K562 (cell line): ENCODE measurements around the gene CTF1. TPM values are rescaled to one million over a fixed set of nuclear protein-coding genes. Genes with fewer than 3 reads are reported as not detected.

Experiments used
- CCAR2 ChIP-seq: fragments of 200-400 bp; formaldehyde crosslinking; IDR thresholded peaks from 2 replicates; pipeline ENCODE4 v1.6.1; 2017; ENCODE audit warnings: mild to moderate bottlenecking, low read depth, low read length
- CHCHD3 ChIP-seq: fragments of 250-450 bp; sonication (Bioruptor Pico); IDR thresholded peaks from 2 replicates; pipeline ENCODE4 v2.1.2; 2022; ENCODE audit warnings: mild to moderate bottlenecking
- EHMT2 ChIP-seq: fragments of 450-650 bp; IDR thresholded peaks from 2 replicates; pipeline ENCODE4 v1.6.1; 2018; ENCODE audit warnings: antibody characterized with exemption
- L3MBTL2 ChIP-seq: fragments of 450-650 bp; IDR thresholded peaks from 2 replicates; pipeline ENCODE4 v1.6.1; 2016; ENCODE audit warnings: mild to moderate bottlenecking, moderate library complexity
- MAFF ChIP-seq: IDR thresholded peaks from 2 replicates; pipeline ENCODE4 v1.6.1; 2012; ENCODE audit warnings: low read length, improper control_type of control experiment
- MCM2 ChIP-seq: fragments of 450-650 bp; IDR thresholded peaks from 2 replicates; pipeline ENCODE4 v1.6.1; 2017; ENCODE audit warnings: low read depth, mild to moderate bottlenecking
- RBFOX2 ChIP-seq: fragments of 200-400 bp; formaldehyde crosslinking; IDR thresholded peaks from 2 replicates; pipeline ENCODE4 v1.6.1; 2017; ENCODE audit warnings: low read depth, mild to moderate bottlenecking, low read length, moderate library complexity
- SIN3A ChIP-seq, 2 experiments: fragments of 150-350 bp in 1 of 2; IDR thresholded peaks; 2 replicates each; pipeline ENCODE4 v1.6.1; 2011 to 2016; ENCODE audit warnings: borderline replicate concordance in 2 of 2, low read depth in 2 of 2, low read length in 2 of 2, mild to moderate bottlenecking in 2 of 2, moderate library complexity in 2 of 2; ENCODE audit not compliant: control insufficient read depth in 1 of 2
- STAT6 ChIP-seq: sonication (generic); formaldehyde crosslinking; IDR thresholded peaks from 2 replicates; pipeline ENCODE4 v1.8.1; 2023; ENCODE audit warnings: mild to moderate bottlenecking, missing genetic modification reagents
- USF2 ChIP-seq: sonication (generic); formaldehyde crosslinking; IDR thresholded peaks from 2 replicates; pipeline ENCODE4 v1.5.0; 2020; ENCODE audit warnings: missing genetic modification reagents
- XRCC5 ChIP-seq: fragments of 200-400 bp; formaldehyde crosslinking; IDR thresholded peaks from 2 replicates; pipeline ENCODE4 v1.6.1; 2017; ENCODE audit warnings: low read depth, mild to moderate bottlenecking, low read length
- ZBTB33 ChIP-seq: sonication (generic); formaldehyde crosslinking; IDR thresholded peaks from 2 replicates; pipeline ENCODE4 v1.8.1; 2023; ENCODE audit warnings: mild to moderate bottlenecking, missing genetic modification reagents
- ZNF121 ChIP-seq: sonication (generic); formaldehyde crosslinking; conservative IDR thresholded peaks from 2 replicates; pipeline ENCODE4 v1.8.0; 2022; ENCODE audit warnings: missing genetic modification reagents
- polyA plus RNA-seq, 8 experiments: library from polyadenylated mRNA; depleted of rRNA in 4 of 8; stranded (reverse) in 5 of 8; unstranded in 3 of 8; fragments of >200 nt; fragmentation: Nextera tagmentation in 2 of 8; fragmentation: Illumina TruSeq in 1 of 8; extraction: Ambion mirVana in 2 of 8; extraction: Trizol in 1 of 8; gene quantifications; 2 replicates each; pipeline versions ENCODE4 v1.2.1 to v1.2.3, GENCODE V29; 2011 to 2014; ENCODE audit warnings: inconsistent platforms in 1 of 8, missing spikeins in 1 of 8
- total RNA-seq, 7 experiments: library from RNA; depleted of rRNA in 6 of 7; stranded (reverse); fragments of >200 nt in 6 of 7; fragmentation: Illumina TruSeq in 2 of 7; extraction: Trizol in 2 of 7; gene quantifications; 2 replicates each; pipeline versions ENCODE4 v1.2.1 to v1.2.3, GENCODE V29; 2011 to 2021; ENCODE audit warnings: low replicate concordance in 1 of 7
- TF ChIP-seq, protein P1 (sequence below): fragments of 250-450 bp; sonication (Bioruptor Pico); IDR thresholded peaks from 2 replicates; pipeline ENCODE4 v1.5.0; 2020; ENCODE audit warnings: mild to moderate bottlenecking
- TF ChIP-seq, protein P2 (sequence below), 2 experiments: IDR thresholded peaks; 2 replicates each; pipeline ENCODE4 v1.6.1; 2011; ENCODE audit warnings: borderline replicate concordance in 1 of 2, control low read depth in 1 of 2, low read depth in 1 of 2, low read length in 1 of 2, mild to moderate bottlenecking in 1 of 2, mixed read lengths in 1 of 2, moderate library complexity in 1 of 2; ENCODE audit not compliant: insufficient read depth in 1 of 2, insufficient read length in 1 of 2, poor library complexity in 1 of 2, severe bottlenecking in 1 of 2; ENCODE audit errors: extremely low read depth in 1 of 2
- TF ChIP-seq, protein P3 (sequence below), 2 experiments: fragments of 450-650 bp; conservative IDR thresholded peaks; 2 replicates each; pipeline ENCODE4 v1.6.1; 2017; ENCODE audit warnings: mild to moderate bottlenecking in 2 of 2, moderate library complexity in 2 of 2

The CTF1 gene
- total and polyA plus RNA-seq, 9 of the 15 experiments (the other 6 are each of a cell fraction or from before 2014, with no cell fraction given), result 0.24 to 2.5 (median 0.44) TPM

- no peak for TF ChIP-seq STAT6 (CRISPR knock-in tag)
- TF ChIP-seq, protein P1, sequence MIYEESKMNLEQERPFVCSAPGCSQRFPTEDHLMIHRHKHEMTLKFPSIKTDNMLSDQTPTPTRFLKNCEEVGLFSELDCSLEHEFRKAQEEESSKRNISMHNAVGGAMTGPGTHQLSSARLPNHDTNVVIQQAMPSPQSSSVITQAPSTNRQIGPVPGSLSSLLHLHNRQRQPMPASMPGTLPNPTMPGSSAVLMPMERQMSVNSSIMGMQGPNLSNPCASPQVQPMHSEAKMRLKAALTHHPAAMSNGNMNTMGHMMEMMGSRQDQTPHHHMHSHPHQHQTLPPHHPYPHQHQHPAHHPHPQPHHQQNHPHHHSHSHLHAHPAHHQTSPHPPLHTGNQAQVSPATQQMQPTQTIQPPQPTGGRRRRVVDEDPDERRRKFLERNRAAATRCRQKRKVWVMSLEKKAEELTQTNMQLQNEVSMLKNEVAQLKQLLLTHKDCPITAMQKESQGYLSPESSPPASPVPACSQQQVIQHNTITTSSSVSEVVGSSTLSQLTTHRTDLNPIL (CRISPR knock-in tag), result no peak
- TF ChIP-seq, protein P2, sequence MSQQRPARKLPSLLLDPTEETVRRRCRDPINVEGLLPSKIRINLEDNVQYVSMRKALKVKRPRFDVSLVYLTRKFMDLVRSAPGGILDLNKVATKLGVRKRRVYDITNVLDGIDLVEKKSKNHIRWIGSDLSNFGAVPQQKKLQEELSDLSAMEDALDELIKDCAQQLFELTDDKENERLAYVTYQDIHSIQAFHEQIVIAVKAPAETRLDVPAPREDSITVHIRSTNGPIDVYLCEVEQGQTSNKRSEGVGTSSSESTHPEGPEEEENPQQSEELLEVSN (IDR thresholded peaks at IDR 0.05; ENCODE audit: borderline replicate concordance in 1 of 2, extremely low read depth in 1 of 2, insufficient read depth in 1 of 2, insufficient read length in 1 of 2, low read depth in 1 of 2, low read length in 1 of 2, poor library complexity in 1 of 2, severe bottlenecking in 1 of 2), result peak in 1 of 2 experiments; percentile 49
- TF ChIP-seq XRCC5, result peak; percentile 76; the same call in 1 of the 2 replicates
- no peak for TF ChIP-seq MAFF
- TF ChIP-seq SIN3A (IDR thresholded peaks at IDR 0.05; ENCODE audit: borderline replicate concordance in 2 of 2, control insufficient read depth in 1 of 2, low read depth in 2 of 2, low read length in 2 of 2), result peak in 1 of 2 experiments; percentile 32; a peak in 1 of 4 replicates
- no peak for TF ChIP-seq CCAR2
- TF ChIP-seq RBFOX2, result peak; percentile 52
- TF ChIP-seq ZBTB33 (CRISPR knock-in tag), result peak; percentile 63
- no peak for TF ChIP-seq MCM2
- TF ChIP-seq CHCHD3 (CRISPR knock-in tag), result no peak
- peak; percentile 39; the same call in 1 of the 2 replicates for TF ChIP-seq L3MBTL2
- TF ChIP-seq, protein P3, sequence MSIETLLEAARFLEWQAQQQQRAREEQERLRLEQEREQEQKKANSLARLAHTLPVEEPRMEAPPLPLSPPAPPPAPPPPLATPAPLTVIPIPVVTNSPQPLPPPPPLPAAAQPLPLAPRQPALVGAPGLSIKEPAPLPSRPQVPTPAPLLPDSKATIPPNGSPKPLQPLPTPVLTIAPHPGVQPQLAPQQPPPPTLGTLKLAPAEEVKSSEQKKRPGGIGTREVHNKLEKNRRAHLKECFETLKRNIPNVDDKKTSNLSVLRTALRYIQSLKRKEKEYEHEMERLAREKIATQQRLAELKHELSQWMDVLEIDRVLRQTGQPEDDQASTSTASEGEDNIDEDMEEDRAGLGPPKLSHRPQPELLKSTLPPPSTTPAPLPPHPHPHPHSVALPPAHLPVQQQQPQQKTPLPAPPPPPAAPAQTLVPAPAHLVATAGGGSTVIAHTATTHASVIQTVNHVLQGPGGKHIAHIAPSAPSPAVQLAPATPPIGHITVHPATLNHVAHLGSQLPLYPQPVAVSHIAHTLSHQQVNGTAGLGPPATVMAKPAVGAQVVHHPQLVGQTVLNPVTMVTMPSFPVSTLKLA (conservative IDR thresholded peaks at IDR 0.05), result no peak; a peak in 1 of 4 replicates
- TF ChIP-seq USF2 (CRISPR knock-in tag), result peak; percentile 16; the same call in 1 of the 2 replicates
- no peak for TF ChIP-seq ZNF121 (CRISPR knock-in tag)
- TF ChIP-seq EHMT2, result no peak
Observed at GRCh38 chr16:30941600-30942425, 45.4 kb downstream of the CTF1 start (continued).
